A204.1 (cell line): ENCODE measurements around the gene IGFBP5.

Source experiments
- FAIRE-seq: peaks from 2 replicates; lab custom pipeline; 2012; peaks lifted over from hg19 to GRCh38; lab: Jason Lieb, UNC

The IGFBP5 gene

GRCh38 chr2:216637472-216637871, 57.9 kb downstream of the IGFBP5 start:
- FAIRE-seq, result no peak

DNA sequence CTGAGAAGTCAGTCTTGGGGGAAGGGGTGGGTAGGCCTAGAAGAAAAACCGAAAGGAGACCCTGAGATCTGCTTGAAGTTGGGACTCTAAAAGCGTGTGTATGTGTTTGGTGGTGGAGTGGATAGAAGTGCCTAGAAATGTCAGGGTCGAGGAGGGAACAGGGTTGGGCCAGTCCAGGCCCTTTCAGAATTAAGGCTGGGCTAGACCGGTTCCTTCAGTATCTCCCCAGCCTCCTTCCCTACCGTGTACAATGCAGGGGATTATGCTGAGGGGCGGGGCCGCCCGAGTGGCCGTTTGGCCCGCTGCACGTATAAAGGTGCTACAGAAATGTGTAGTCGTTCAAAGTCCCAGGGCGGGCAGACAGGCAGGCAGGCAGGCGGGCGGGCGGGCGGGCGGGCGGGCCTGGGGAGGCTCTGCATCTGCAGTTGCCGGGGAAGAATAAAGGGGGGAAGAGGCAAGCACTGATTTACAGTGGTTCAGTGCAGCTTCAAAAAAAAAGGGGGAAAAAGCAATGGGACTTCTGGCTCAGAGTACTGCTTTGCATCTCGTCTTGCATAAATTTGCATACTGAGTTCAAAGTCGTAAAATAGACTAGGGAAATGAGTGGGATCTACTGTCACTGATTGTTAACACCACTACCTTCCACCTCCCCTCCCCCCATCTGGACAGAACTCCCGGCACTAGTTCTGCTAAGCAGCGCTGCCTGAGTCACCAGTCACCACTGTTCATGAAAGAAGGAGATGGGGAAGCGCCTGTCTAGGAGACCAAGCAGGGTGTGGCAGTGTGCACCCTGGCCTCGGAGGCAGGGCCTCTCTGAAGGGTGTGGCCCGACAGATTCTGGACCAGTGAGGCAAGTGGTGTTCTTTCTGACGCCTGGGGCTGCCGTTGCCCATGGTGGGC, 58.5 kb downstream of the IGFBP5 start:
- no peak for FAIRE-seq

GRCh38 chr2:216635701-216636550, 59.4 kb downstream of the IGFBP5 start:
- no peak for FAIRE-seq

- FAIRE-seq, result no peak
These were observed 60.2 kb downstream of the IGFBP5 start for GRCh38 chr2:216635171-216635570.

- no peak for FAIRE-seq
These were observed 60.8 kb downstream of the IGFBP5 start for GRCh38 chr2:216634370-216635148.

GRCh38 chr2:216633616-216634369, 61.6 kb downstream of the IGFBP5 start:
- FAIRE-seq, result no peak

GRCh38 chr2:216632952-216633615, 62.3 kb downstream of the IGFBP5 start, which contains the start of gene IGFBP2:
IGFBP2 (plus strand) TSS chr2:216633420; CDS start chr2:216633524, 104 bp downstream.
- FAIRE-seq, result no peak

DNA sequence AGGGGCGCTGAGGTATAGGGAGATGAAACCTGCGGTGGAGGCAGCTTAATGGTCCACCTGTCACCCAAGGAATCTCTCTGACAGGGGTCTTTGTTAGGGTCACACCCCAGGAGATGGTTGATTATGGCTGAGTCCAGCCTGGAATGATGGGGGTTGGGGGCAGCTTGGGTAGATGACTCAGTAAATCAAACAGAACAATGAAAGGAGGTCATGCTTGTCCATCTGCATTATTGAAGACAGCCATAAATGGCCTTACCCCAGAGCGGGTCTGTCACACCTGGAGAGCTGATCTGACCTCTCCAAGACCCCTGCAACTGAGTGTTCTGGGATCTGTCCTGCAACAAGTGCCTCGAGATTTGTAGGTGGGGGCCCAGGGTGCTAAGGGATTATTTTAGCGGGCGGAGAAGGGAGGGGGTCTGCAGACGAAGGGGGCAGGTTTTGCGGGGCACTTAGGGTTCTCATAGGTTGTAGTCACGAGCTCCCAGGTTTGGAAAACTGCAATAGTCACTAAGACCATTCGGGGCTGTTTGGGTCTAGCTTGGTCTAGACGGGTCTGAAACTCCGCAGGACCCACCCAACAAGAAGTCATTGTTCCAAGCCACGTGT, 62.9 kb downstream of the IGFBP5 start:
- no peak for FAIRE-seq

- no peak for FAIRE-seq
These were observed 65.6 kb downstream of the IGFBP5 start for GRCh38 chr2:216629784-216630183.

DNA sequence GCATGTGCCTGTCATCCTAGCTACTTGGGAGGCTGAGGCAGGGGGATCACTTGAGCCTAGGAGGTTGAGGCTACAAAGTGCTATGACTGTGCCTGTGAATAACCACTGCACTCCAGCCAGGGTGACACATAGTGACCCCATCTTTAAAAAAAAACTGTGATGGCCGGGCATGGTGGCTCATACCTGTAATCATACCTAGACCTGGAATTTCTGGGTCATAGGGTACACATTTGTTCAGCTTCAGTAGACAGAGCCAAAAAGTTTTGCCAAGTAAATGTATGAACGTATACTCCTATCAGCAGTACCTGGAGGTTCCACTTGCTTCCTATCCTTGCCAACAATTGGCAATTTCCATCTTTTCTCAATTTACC, 68.5 kb downstream of the IGFBP5 start:
- FAIRE-seq, result no peak

GRCh38 chr2:216626168-216626874, 69.0 kb downstream of the IGFBP5 start:
- no peak for FAIRE-seq

- no peak for FAIRE-seq
These were observed 71.1 kb downstream of the IGFBP5 start for GRCh38 chr2:216624251-216624650.

GRCh38 chr2:216622526-216622925, 72.8 kb downstream of the IGFBP5 start:
- no peak for FAIRE-seq
